CD8-positive, alpha-beta memory T cell (primary cell): ENCODE measurements around the gene DST. TPM values are rescaled to one million over a fixed set of nuclear protein-coding genes. Genes with fewer than 3 reads are reported as not detected.

Experiments
- CTCF ChIA-PET: fragments of 350-600 bp; sonication (Branson Sonifier 250); formaldehyde crosslinking; loops from one replicate; lab custom pipeline; 2021; ENCODE audit warnings: antibody characterized with exemption; lab: Charles Lee
- POLR2A ChIA-PET: fragments of 350-600 bp; sonication (Branson Sonifier 250); formaldehyde crosslinking; loops from one replicate; lab custom pipeline; 2021; ENCODE audit warnings: antibody characterized with exemption; lab: Charles Lee
- DNase-seq, 5 donors: peaks; one replicate each; pipeline versions ENCODE4 v3.0.0 to v3.0.0-alpha.2; 2020 to 2022; ENCODE audit warnings: mixed read lengths in 1 of 5
- H3K27ac ChIP-seq: one replicate; pipeline ENCODE4 v1.7.0; 2013; ENCODE audit warnings: low read depth, mild to moderate bottlenecking, low read length, moderate library complexity
- H3K27me3 ChIP-seq: 2 replicates; pipeline ENCODE4 v1.7.0; 2013; ENCODE audit warnings: low read length, mild to moderate bottlenecking; ENCODE audit not compliant: insufficient read depth, poor library complexity, severe bottlenecking
- H3K36me3 ChIP-seq: 2 replicates; pipeline ENCODE4 v1.7.0; 2013; ENCODE audit warnings: mild to moderate bottlenecking, low read length, moderate library complexity; ENCODE audit not compliant: insufficient read depth
- H3K4me1 ChIP-seq: 2 replicates; pipeline ENCODE4 v1.7.0; 2013; ENCODE audit warnings: mild to moderate bottlenecking, low read length, moderate library complexity; ENCODE audit not compliant: insufficient read depth
- H3K4me3 ChIP-seq: 2 replicates; pipeline ENCODE4 v1.7.0; 2013; ENCODE audit warnings: mild to moderate bottlenecking, low read length
- H3K9me3 ChIP-seq: 2 replicates; pipeline ENCODE4 v1.7.0; 2013; ENCODE audit warnings: mild to moderate bottlenecking, low read length
- H3K27ac Mint-ChIP-seq, 8 donors: one replicate each; pipeline ENCODE4 v1.8.0; 2020 to 2021; ENCODE audit warnings: mixed read lengths in 8 of 8, mild to moderate bottlenecking in 6 of 8, inconsistent platforms in 3 of 8, moderate library complexity in 3 of 8
- H3K27me3 Mint-ChIP-seq, 2 donors: one replicate each; pipeline ENCODE4 v1.8.0; 2020 to 2021; ENCODE audit warnings: mixed read lengths in 2 of 2, mild to moderate bottlenecking in 1 of 2, moderate library complexity in 1 of 2
- H3K36me3 Mint-ChIP-seq, 3 donors: one replicate each; pipeline ENCODE4 v1.8.0; 2020 to 2021; ENCODE audit warnings: mixed read lengths in 3 of 3, inconsistent platforms in 1 of 3, mild to moderate bottlenecking in 1 of 3
- H3K4me1 Mint-ChIP-seq, 3 donors: one replicate each; pipeline ENCODE4 v1.8.0; 2020 to 2021; ENCODE audit warnings: mixed read lengths in 3 of 3, inconsistent platforms in 1 of 3, mild to moderate bottlenecking in 1 of 3
- H3K4me3 Mint-ChIP-seq, 7 donors: one replicate each; pipeline ENCODE4 v1.8.0; 2020 to 2021; ENCODE audit warnings: mixed read lengths in 7 of 7, mild to moderate bottlenecking in 6 of 7, moderate library complexity in 4 of 7, inconsistent platforms in 2 of 7
- H3K9me3 Mint-ChIP-seq, 5 donors: one replicate each; pipeline ENCODE4 v1.8.0; 2020 to 2022; ENCODE audit warnings: mixed read lengths in 5 of 5, mild to moderate bottlenecking in 3 of 5, moderate library complexity in 2 of 5, inconsistent platforms in 1 of 5
- polyA plus RNA-seq: library from polyadenylated mRNA; unstranded; fragments of 300-500 nt; fragmentation: Illumina TruSeq; gene quantifications from one replicate; pipeline ENCODE4 v1.2.3, GENCODE V29; 2021
- total RNA-seq, 2 experiments: library from RNA; stranded (reverse); gene quantifications; one replicate each; pipeline ENCODE4 v1.2.3, GENCODE V29; 2021

Gene DST
- total and polyA plus RNA-seq, 3 experiments from 2014 or later = 0.95 to 1.9 (median 1.7) TPM

DNA sequence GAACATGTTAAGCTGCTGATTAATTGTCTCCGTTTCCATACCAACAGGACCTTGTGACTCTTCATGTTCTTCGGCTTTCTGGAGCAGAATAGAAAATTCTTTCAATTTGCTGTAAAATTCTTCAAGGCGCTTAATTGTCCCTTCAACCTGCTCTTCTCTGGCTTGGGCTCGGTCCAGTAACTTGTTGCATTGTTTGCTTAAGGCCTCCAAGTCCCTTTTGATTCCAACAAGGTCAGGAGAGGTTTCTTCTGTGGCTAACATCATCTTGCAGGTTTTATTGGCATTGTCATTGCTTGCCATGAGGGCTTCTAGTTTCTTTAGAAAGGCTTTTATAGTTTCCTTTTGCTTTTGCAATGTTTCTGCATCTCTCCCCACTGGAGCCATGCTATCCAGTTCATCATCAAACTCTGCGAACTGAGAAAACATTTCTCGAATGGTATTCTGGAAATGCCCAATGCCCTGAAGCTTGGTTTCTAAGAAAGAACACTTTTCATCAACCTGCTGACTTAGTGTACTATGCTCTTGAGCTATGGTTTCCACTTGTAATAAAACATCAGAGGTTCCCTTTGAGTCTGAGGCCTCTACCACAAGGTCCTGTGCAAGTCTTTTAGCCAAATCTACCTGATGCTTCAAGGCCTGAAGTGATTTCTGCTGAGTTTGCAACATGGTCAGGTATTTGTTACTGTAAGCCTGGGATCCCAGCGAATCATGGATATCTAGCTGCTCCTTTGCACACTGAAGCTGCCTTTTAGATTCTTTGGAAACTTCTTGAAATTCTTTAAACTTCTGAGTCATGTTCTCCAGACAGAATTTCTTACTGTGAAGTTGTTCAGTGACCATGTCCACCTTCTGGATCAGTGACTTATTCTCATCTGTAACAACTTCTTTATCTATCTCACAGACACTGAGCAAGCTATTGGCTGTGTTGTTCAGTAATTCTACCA is 90.2 kb downstream of the DST start:
- Mint-ChIP-seq H3K36me3 (peaks cover 0 to 3% (median 0%) of the 10 kb centered on the region in 3 donors), H3K9me3 (peaks cover 0 to 3% (median 0%) of the 10 kb centered on the region in 5 donors), H3K4me1 (peaks cover 0 to 1% (median 0%) of the 10 kb centered on the region in 3 donors), H3K27ac (no peak overlapping the region), H3K4me3 (no peak overlapping the region), H3K27me3 (no peaks in the 10 kb centered on the region)
- Histone ChIP-seq H3K4me1 (no peaks in the 10 kb centered on the region), H3K36me3 (no peaks in the 10 kb centered on the region), H3K27me3 (no peaks in the 10 kb centered on the region), H3K27ac (no peak overlapping the region), H3K4me3 (no peak overlapping the region), H3K9me3 (no peaks in the 10 kb centered on the region)
- ChIA-PET CTCF (no interaction called here), POLR2A (no interaction called here)
- no peak for DNase-seq

DNA sequence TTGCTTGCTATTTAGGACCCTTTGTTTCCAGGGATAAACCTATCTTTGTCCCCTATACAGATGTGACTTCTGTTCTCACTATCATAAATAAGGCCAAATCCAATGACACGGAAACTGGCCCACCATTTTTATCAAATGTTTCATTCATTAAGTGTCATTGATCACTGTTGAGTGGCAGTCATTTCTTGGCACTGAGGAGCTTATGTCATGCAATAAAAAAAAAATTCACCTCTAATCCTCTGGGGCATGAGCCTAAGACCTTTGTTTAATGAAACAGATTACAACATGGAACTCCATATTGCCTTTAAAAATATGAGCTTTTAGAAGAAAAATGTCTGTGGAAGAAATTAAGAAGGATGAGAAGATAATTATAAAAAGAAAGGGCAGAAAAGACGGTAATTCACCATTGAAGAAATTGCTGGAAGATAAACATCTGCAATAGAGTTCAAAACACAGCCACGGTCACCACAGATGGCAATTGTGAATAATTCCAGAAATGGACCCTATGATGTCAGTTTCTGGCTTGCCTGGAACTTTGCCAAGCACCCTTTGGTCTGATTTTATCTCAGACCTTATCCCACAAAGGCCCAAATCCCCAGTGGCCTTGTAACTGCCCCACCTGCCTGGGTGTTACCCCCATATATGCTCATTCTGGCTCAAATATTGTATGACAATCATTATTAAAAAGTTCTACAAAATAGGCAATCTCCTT is 91.1 kb downstream of the DST start:
- Mint-ChIP-seq H3K9me3 (peaks cover 0 to 3% (median 0%) of the 10 kb centered on the region in 5 donors), H3K4me1 (peaks cover 0 to 1% (median 0%) of the 10 kb centered on the region in 3 donors), H3K27ac (no peak overlapping the region), H3K4me3 (no peak overlapping the region), H3K36me3 (peaks cover 0 to 3% (median 0%) of the 10 kb centered on the region in 3 donors), H3K27me3 (no peaks in the 10 kb centered on the region)
- POLR2A ChIA-PET = no interaction called here
- no peaks in the 10 kb centered on the region for H3K4me1 ChIP-seq
- H3K27ac ChIP-seq = no peak overlapping the region
- H3K27me3 ChIP-seq = no peaks in the 10 kb centered on the region
- CTCF ChIA-PET = no interaction called here
- DNase-seq = no peak
- H3K4me3 ChIP-seq = no peak overlapping the region
- H3K36me3 ChIP-seq = no peaks in the 10 kb centered on the region
- H3K9me3 ChIP-seq = no peaks in the 10 kb centered on the region

DNA sequence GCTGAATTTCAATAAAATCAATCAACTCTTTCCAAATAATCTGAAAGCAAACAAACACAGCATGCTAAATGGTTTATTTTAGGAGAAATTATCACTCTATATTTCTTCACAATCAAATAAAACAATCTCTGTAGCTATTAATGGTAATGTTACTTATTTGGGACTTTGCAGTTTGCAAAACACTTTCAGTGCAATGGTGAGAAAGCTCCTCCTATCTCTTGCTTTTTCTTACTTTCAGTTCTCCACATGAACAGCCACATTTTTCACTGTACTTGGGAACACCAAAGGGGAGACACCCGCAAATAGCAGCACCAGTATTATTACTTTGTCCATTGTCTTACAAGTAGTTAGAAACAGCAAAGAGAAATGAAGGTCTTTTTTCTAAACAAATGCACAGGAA is 92.4 kb downstream of the DST start:
- H3K4me3 Mint-ChIP-seq = no peak overlapping the region
- CTCF ChIA-PET = no interaction called here

DNA sequence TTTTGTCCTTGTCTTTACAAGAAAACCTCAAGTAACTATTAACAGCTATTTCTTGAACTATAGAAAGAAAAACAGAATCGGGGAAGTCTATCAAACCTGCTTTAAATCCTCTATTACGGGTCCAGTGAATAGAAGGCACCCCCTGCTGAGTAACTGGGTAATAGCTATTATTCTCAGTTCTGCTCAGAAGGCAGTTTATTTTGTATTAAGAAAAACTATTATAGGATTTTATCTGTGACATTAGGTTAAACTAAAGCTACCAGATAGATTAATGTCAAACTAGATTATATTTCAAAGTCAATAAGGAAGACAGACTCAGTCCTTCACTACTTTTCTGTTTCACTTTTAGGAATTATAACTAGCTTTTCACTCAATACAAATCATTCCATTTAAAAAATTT is 93.7 kb downstream of the DST start:
- Histone ChIP-seq H3K4me3 (no peak overlapping the region), H3K4me1 (no peaks in the 10 kb centered on the region), H3K27me3 (no peaks in the 10 kb centered on the region), H3K36me3 (no peaks in the 10 kb centered on the region), H3K27ac (no peak overlapping the region), H3K9me3 (no peaks in the 10 kb centered on the region)
- Mint-ChIP-seq H3K9me3 (peaks cover 0 to 3% (median 0%) of the 10 kb centered on the region in 5 donors), H3K4me1 (peaks cover 0 to 1% (median 0%) of the 10 kb centered on the region in 3 donors), H3K36me3 (peaks cover 0 to 3% (median 0%) of the 10 kb centered on the region in 3 donors), H3K4me3 (no peak overlapping the region), H3K27ac (no peak overlapping the region), H3K27me3 (no peaks in the 10 kb centered on the region)
- ChIA-PET CTCF (no interaction called here), POLR2A (no interaction called here)
- DNase-seq = no peak

More for the DNA sequence above, 92.4 kb downstream of the DST start:
- H3K4me1 ChIP-seq = no peaks in the 10 kb centered on the region
- H3K9me3 ChIP-seq = no peaks in the 10 kb centered on the region
- H3K27me3 Mint-ChIP-seq = no peaks in the 10 kb centered on the region
- H3K27me3 ChIP-seq = no peaks in the 10 kb centered on the region
- POLR2A ChIA-PET = no interaction called here
- H3K4me3 ChIP-seq = no peak overlapping the region
- no peak overlapping the region for H3K27ac ChIP-seq
- H3K27ac Mint-ChIP-seq = no peak overlapping the region
- peaks cover 0 to 1% (median 0%) of the 10 kb centered on the region in 3 donors for H3K4me1 Mint-ChIP-seq
- no peak for DNase-seq
- peaks cover 0 to 3% (median 0%) of the 10 kb centered on the region in 5 donors for H3K9me3 Mint-ChIP-seq
- no peaks in the 10 kb centered on the region for H3K36me3 ChIP-seq
- H3K36me3 Mint-ChIP-seq = peaks cover 0 to 3% (median 0%) of the 10 kb centered on the region in 3 donors

DNA sequence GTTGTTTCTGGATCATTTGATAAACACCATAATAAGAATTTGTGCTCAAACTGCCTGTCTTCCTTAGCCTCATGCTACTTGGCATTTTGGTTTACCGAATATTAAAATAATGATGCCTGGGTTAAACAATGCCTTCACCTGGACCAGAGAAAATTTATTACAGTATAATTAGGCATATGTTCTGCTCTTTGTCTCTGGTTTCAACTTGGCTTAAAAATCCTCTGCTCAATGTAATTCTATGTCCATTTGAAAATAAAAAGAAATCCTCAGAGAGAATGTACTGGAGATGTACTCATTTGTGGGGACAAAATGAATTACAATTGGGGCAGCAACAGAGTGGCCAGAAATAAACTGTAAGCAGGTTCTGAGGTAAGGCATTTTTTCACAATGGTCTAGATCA is 95.0 kb downstream of the DST start:
- Mint-ChIP-seq H3K4me1 (peaks cover 0 to 1% (median 0%) of the 10 kb centered on the region in 3 donors), H3K27ac (no peak overlapping the region), H3K36me3 (no peaks in the 10 kb centered on the region), H3K27me3 (no peaks in the 10 kb centered on the region), H3K4me3 (no peak overlapping the region), H3K9me3 (no peaks in the 10 kb centered on the region)
- no peak for DNase-seq
- ChIA-PET CTCF (no interaction called here), POLR2A (no interaction called here)
- Histone ChIP-seq H3K4me1 (no peaks in the 10 kb centered on the region), H3K27ac (no peak overlapping the region), H3K36me3 (no peaks in the 10 kb centered on the region), H3K4me3 (no peak overlapping the region), H3K9me3 (no peaks in the 10 kb centered on the region), H3K27me3 (no peaks in the 10 kb centered on the region)

DNA sequence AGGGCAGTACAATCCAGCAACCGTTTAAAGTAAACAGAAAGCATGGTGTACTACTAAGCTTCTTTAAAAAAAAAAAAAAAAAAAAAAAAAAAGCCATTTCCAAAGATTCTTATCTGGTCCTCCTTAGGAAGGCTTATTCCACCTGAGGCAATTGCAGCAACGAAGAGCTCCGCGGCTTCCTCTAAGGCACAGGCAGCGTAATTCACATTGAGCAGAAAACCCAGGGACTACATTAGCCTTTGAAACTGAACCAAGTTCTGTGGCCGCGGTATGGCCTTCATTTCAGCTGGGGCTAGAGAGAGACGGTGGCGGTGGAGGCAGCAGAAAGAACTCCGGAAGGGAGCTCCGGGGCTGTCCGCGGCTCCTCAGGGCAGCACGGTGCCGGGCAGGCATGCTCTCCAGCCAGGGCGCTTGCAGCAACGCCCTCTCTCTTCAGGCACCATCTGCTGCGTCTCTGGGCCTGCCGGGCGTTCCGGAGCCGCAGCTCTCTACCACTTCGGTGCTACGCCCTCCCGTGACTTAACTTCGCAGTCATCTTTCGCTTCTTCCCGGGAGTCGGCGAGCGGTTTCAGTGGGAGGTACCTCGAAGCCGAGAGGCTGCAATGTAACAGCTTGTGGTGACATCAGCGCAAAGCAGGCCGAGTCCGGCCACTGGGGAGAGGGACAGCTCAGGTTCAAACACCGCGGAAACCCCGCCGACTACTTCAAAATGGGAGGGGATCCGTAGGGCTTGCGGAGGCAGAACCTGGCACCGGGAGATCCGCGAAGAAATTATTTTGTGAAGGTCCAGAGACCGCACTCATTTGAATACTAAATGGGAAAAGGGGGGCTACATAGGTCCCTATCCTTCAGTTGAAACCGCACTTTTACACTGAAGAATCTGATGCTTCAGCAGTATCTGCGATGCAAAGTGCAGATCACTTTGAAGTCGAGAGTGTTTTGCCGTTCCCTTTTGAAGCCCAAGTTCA is 100.0 kb downstream of the DST start:
- H3K36me3 ChIP-seq = no peaks in the 10 kb centered on the region
- H3K27me3 ChIP-seq = no peaks in the 10 kb centered on the region
- H3K9me3 ChIP-seq = no peaks in the 10 kb centered on the region
- Mint-ChIP-seq H3K36me3 (no peaks in the 10 kb centered on the region), H3K4me1 (no peaks in the 10 kb centered on the region), H3K27me3 (peaks cover 0 to 4% of the 10 kb centered on the region in 2 donors), H3K27ac (no peak overlapping the region), H3K4me3 (no peak overlapping the region), H3K9me3 (no peaks in the 10 kb centered on the region)
- peak; percentile 1 to 52 (median 39) for DNase-seq
- H3K27ac ChIP-seq = no peak overlapping the region
- H3K4me3 ChIP-seq = peak overlapping the region; percentile 59
- H3K4me1 ChIP-seq = peaks cover 7% of the 10 kb centered on the region
- ChIA-PET CTCF (interaction anchor here (0.7 to 1.4 kb wide), 3 partner anchors 12 to 655 kb away, joined by 3 to 4 read pairs (median 4); no protein-coding TSS in a partner anchor), POLR2A (no interaction called here)

DNA sequence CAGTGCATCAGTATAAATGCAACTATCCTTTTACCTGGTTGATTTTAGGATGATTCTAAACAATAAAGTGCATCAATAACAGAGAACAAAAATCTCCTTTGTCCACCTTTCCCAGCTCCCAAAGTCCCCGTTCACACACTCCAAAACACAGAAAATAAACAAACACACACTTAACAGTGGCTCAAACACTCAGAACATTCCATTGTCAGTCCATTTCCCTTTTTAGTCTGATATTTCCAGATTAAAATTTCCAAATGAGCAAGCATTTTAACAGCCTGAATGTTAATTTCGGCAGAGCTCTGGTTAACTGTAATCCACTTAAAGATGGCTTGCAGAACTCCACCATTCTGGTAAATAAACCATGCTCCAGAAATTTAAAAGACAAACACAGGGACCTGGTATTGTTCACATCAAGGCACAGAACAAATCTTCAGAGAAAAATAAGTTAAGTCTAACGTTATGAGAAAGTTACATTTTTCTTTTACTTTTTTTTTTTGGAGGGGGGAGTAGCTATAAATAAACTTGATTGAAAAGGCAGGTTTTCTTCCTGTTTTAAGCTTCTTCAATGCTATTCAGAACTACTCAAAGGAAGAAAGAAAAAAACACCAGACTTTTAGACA is 100.8 kb downstream of the DST start:
- Mint-ChIP-seq H3K9me3 (no peaks in the 10 kb centered on the region), H3K27me3 (peaks cover 0 to 4% of the 10 kb centered on the region in 2 donors), H3K27ac (no peak overlapping the region), H3K4me3 (no peak overlapping the region), H3K36me3 (no peaks in the 10 kb centered on the region), H3K4me1 (no peaks in the 10 kb centered on the region)
- Histone ChIP-seq H3K36me3 (no peaks in the 10 kb centered on the region), H3K27me3 (no peaks in the 10 kb centered on the region), H3K27ac (no peak overlapping the region), H3K4me3 (peak overlapping the region; percentile 59), H3K4me1 (peaks cover 7% of the 10 kb centered on the region), H3K9me3 (no peaks in the 10 kb centered on the region)
- DNase-seq = no peak
- ChIA-PET CTCF (interaction anchor here (0.7 to 1.4 kb wide), 3 partner anchors 11 to 656 kb away, joined by 3 to 4 read pairs (median 4); no protein-coding TSS in a partner anchor), POLR2A (no interaction called here)
